Right cardiac atrium (tissue), 5 donors: Measurements from ENCODE around the gene ABI3BP. TPM values are rescaled to one million over a fixed set of nuclear protein-coding genes. Genes with fewer than 3 reads are reported as not detected.

Source experiments
- ATAC-seq, 2 donors: fragments of 200-7000 bp; cut with Tn5 transposase; one replicate each; pipeline versions ENCODE4 v1.8.0 to v1.9.1; 2020; ENCODE audit warnings: moderate library complexity in 2 of 2, mild to moderate bottlenecking in 1 of 2
- DNase-seq, 3 donors: peaks; one replicate each; pipeline ENCODE4 v3.0.0-alpha.2; 2020
- H3K27ac ChIP-seq: one replicate; pipeline ENCODE4 v1.5.1; 2013; ENCODE audit warnings: mild to moderate bottlenecking, low read length, control low read depth, moderate library complexity
- H3K27me3 ChIP-seq: one replicate; pipeline ENCODE4 v1.6.1; 2013; ENCODE audit not compliant: control insufficient read depth, insufficient read depth
- H3K4me1 ChIP-seq: one replicate; pipeline ENCODE4 v1.6.1; 2013; ENCODE audit warnings: low read length; ENCODE audit not compliant: control insufficient read depth, insufficient read depth
- H3K4me3 ChIP-seq: one replicate; pipeline ENCODE4 v1.5.1; 2013; ENCODE audit warnings: low read length, control low read depth
- H3K9me3 ChIP-seq: one replicate; pipeline ENCODE4 v1.6.1; 2013; ENCODE audit warnings: low read length; ENCODE audit not compliant: control insufficient read depth
- WGBS: extraction: QIAGEN DNeasy Blood & Tissue Kit; methylation state at CpG from one replicate; pipeline ENCODE4 v1.1.7; 2013; 5-methylcytosine and 5-hydroxymethylcytosine counted together
- intact Hi-C, 4 donors: fragments of 100-400 bp; cut with DNase I; formaldehyde crosslinking; loops; one replicate each; pipeline versions ENCODE4 v1.11.0 to v1.14.0; 2022 to 2023
- polyA plus RNA-seq: library from polyadenylated mRNA; stranded (reverse); fragments of 200-250 nt; gene quantifications from one replicate; pipeline ENCODE4 v1.2.3, GENCODE V29; 2013
- total RNA-seq, 4 donors: library from RNA; stranded (reverse); fragmentation: NEBNext Ultra II Directional; extraction: Animal tissue kit (Norgen Biotek cat#: 25700); gene quantifications; one replicate each; pipeline ENCODE4 v1.2.1, GENCODE V29; 2021
- donor health status: healthy with polysubstance abuse.
- donor health status: DM: no; HTN: yes; CAD: no.
- donor health status: DM: no; HTN: no; CAD: no.
- donor health status: DM: no; HTN: yes; CAD: no; lungs with severe emphysema.
- donor health status: DM: yes; HTN: yes; CAD: no.

The ABI3BP gene
- total and polyA plus RNA-seq, 5 donors = 14.5 to 69.5 (median 49.7) TPM

DNA sequence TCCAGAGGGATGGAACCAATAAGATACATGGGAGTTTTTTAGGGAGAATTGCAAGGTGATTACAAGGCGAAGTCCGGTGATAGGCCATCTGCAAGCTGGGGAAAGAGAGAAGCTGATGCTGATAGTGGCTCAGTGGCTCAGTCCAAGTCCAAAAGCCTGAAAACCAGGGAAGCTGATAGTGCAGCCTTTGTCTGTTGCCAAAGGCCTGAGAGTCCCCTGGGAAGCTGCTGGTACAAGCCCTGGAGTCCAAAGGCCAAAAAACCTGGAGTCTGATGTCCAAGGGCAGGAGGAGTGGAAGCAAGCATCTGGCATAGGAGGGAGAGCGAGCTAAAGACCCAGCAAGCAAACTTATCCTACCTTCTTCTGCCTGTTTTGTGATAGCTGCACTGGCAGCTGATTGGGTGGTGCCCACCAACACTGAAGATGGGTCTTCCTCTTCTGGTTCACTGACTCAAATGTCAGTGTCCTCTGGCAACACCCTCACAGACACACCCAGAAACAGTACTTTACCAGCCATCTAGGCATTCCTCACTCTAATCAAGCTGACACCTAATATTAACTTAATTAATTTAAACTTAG lies 267.2 kb downstream of the ABI3BP start:
- DNase-seq (no peak), ATAC-seq (no peak)
- Histone ChIP-seq H3K27ac (no peak overlapping the region), H3K27me3 (no peaks in the 10 kb centered on the region), H3K9me3 (no peaks in the 10 kb centered on the region), H3K4me1 (no peaks in the 10 kb centered on the region), H3K4me3 (no peak overlapping the region)
- intact Hi-C loops = no loop called here
- WGBS = 87% methylated on average over 3 of the region's 3 CpGs

DNA sequence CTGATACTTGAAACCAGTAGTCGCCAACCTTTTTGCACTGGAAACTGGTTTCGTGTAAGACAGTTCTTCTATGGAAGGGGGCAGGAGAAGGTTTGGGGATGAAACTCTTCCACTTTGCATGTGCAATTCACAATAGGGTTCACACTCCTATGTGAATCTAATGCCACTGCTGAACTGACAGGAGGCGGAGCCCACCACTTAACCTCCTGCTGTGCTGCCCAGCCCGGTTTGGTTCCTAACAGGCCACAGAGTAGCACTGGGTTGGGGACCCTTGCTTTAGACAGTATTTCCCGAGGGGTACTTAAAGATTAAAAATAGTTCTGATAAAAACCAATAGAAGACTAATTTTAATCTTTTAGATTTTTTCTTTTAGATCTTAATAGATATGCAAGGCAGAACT lies 272.8 kb downstream of the ABI3BP start:
- Histone ChIP-seq H3K27ac (no peak overlapping the region), H3K4me1 (peaks cover 5% of the 10 kb centered on the region), H3K27me3 (no peaks in the 10 kb centered on the region), H3K4me3 (no peak overlapping the region), H3K9me3 (no peaks in the 10 kb centered on the region)
- ATAC-seq (no peak), DNase-seq (no peak)
- WGBS = 73% methylated on average over 5 of the region's 5 CpGs
- intact Hi-C loops = no loop called here

DNA sequence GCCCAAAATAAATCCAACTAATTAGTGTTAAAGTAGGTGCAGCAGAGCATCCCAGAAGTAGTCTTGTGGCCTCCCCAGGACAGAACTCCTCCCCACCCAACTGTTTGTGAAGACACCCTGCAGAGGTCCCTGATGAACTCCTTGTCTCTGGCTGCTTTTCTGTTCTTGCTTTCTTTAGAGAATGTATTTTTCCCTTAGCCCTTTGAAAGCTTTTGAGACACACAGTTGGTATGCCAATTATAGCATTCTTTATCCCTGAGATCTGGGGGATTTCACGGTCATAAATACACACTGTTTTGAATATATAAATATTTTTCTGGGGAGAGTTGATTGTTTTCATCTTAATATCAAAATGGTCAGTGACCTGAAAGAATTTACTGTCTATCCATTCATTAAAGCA lies 274.1 kb downstream of the ABI3BP start:
- H3K27me3 ChIP-seq = no peaks in the 10 kb centered on the region
- no peak for DNase-seq
- WGBS = 44% methylated on average over 1 of the region's 1 CpG
- H3K27ac ChIP-seq = no peak overlapping the region
- intact Hi-C loops = no loop called here
- no peak overlapping the region for H3K4me3 ChIP-seq
- no peaks in the 10 kb centered on the region for H3K9me3 ChIP-seq
- H3K4me1 ChIP-seq = peaks cover 6% of the 10 kb centered on the region
- no peak for ATAC-seq

DNA sequence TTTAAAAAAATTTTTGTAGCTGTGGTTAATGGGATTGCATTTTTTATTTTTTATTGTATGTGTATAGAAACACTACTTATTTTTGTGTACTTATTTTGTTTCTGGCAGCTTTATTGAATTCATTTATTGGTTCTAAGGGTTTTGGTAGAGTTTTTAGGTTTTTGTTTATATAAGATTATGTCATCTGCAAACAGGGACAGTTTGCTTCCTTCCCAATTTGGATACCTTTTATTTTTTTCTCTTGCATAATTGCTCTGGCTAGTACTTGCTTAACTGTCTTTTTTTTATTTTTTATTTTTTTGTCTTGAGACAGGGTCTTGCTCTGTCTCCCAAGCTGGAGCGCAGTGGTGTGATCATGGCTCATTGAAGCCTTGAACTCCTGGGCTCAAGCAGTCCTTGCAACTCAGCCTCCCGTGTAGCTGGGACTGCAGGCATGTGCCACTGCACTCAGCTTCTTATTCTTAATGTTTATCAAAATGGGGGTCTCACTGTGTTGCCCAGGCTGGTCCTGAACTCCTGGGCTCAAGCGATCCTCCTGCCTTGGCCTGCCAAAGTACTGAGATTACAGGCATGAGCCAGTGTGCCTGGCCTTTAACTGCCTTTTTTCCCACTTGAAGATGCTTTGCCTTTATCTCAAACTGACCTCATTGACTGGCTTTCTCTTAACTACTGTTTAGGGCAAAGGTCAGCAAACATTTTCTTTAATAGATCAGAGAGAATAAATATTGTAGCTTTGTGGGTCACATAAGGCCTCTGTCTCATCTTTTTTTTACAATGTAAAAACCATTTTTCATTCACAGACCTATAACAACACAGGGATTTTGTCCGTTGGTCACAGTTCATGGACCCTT lies 275.4 kb downstream of the ABI3BP start:
- no peak overlapping the region for H3K27ac ChIP-seq
- WGBS = 88% methylated on average over 4 of the region's 4 CpGs
- H3K4me3 ChIP-seq = no peak overlapping the region
- H3K9me3 ChIP-seq = no peaks in the 10 kb centered on the region
- H3K4me1 ChIP-seq = peaks cover 9% of the 10 kb centered on the region
- H3K27me3 ChIP-seq = no peaks in the 10 kb centered on the region
- ATAC-seq (no peak), DNase-seq (no peak)
- intact Hi-C loops = no loop called here

DNA sequence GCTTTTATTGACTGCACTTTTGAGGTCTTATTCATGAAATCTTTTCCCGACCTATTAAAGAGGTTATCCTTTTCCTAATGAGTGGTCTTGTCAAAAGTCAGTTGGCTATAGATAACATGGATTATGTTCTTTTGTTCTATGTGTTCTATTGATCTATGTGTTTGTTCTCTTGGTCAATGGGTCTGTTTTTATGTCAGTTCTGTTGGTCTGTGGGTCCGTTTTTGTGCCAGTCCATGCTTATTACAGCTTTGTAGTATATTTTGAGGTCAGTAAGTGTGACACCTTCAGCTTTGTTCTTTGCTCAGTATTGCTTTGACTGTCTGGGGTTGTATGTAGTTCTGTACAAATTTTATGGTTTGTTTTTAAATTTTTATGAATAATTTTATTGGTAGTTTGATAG lies 276.2 kb downstream of the ABI3BP start:
- DNase-seq (no peak), ATAC-seq (no peak)
- Histone ChIP-seq H3K9me3 (no peaks in the 10 kb centered on the region), H3K27ac (no peak overlapping the region), H3K4me1 (peaks cover 9% of the 10 kb centered on the region), H3K27me3 (no peaks in the 10 kb centered on the region), H3K4me3 (no peak overlapping the region)
- WGBS = 78% methylated on average over 2 of the region's 2 CpGs
- intact Hi-C loops = no loop called here

DNA sequence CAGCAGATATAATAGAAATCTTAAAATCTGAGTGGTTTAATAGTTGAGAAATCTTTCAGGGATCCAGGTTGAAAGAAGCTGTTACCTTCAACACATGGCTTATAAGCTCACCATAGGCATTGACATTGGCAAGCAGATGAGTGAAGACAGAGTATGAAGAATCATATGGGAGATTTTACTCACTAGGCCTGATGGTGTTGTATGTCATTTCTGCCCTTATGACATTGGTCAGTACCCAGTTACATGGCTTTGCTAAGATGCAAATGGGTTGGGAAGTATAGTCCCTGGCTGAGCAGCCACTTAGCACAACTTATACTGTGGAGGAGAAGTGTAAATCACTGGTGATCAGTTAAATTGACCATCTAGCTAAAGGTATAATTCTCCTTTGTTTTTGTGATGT lies 278.0 kb downstream of the ABI3BP start:
- ATAC-seq = no peak
- DNase-seq = no peak
- no peaks in the 10 kb centered on the region for H3K9me3 ChIP-seq
- no peaks in the 10 kb centered on the region for H3K27me3 ChIP-seq
- intact Hi-C loops = no loop called here
- no peak overlapping the region for H3K27ac ChIP-seq
- H3K4me3 ChIP-seq = no peak overlapping the region
- peaks cover 9% of the 10 kb centered on the region for H3K4me1 ChIP-seq

DNA sequence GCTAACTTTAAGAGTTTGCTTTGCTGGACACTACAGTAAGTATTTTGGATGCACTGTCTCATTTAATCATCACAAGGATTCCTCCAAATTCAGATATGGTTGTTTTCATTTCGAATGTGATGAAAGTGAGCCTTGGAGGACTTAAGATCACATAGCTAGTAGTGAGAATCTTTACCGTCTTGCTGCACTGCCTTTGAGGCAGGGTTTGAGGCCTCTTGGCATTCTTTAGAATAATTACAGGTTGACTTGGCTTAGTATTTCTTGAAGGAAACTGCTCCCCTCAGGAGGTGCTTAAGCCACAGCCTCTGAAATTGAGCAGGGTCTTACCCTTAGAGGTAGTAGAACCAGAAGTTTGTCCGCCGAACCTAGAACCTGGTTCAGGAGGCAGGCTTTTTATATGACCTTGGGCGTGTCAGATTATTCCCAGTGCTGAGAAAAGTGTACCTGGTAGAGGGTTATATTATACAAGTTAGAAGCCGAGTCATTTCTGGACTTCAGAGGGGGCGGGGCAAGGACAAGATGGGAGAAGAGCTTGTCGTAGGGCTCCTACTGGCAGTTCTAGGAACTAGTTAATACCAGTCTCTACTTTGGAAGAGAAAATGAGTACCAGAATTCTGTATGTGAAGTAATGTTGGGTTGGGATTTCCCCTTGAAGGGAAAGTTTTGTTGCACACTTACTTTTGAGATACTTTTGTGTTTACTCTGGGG lies 282.8 kb downstream of the ABI3BP start:
- intact Hi-C loops = no loop called here
- Histone ChIP-seq H3K4me1 (peaks cover 5% of the 10 kb centered on the region), H3K27ac (peak overlapping the region; percentile 81), H3K4me3 (peak overlapping the region; percentile 80), H3K27me3 (peaks cover 2% of the 10 kb centered on the region), H3K9me3 (no peaks in the 10 kb centered on the region)
- DNase-seq (peak in 2 of 3 donors; percentile 37 to 63), ATAC-seq (no peak)
- 29% methylated on average over 8 of the region's 8 CpGs for WGBS

DNA sequence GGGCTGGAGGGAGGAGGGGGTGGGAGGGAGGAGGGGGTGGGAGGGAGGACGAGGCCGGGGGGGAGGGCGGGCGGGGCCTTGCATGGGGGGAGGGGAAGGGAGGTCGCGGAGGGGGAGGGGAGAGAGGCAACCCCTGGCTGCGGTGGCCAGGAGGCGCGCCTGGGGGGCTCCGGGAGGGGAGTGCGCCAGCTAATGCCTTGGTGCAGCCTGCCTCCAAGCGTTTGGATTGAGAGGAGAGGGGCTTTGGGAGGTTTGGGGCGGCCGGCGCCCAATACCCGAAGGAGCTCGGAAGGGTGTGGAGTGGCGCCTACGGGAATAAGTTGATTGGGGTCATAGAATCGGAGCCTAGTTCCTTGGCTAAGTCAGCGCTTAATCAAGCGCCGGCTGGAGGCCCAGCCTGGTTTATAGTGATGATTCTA lies 283.4 kb downstream of the ABI3BP start:
- Histone ChIP-seq H3K4me3 (peak overlapping the region; percentile 80), H3K27me3 (peaks cover 2% of the 10 kb centered on the region), H3K9me3 (no peaks in the 10 kb centered on the region), H3K27ac (peak overlapping the region; percentile 94), H3K4me1 (peaks cover 5% of the 10 kb centered on the region)
- under 1% methylated on average over 20 of the region's 23 CpGs for WGBS
- ATAC-seq (peak; percentile 15 to 59), DNase-seq (peak; percentile 39 to 79 (median 77))
- intact Hi-C loops = no loop called here

DNA sequence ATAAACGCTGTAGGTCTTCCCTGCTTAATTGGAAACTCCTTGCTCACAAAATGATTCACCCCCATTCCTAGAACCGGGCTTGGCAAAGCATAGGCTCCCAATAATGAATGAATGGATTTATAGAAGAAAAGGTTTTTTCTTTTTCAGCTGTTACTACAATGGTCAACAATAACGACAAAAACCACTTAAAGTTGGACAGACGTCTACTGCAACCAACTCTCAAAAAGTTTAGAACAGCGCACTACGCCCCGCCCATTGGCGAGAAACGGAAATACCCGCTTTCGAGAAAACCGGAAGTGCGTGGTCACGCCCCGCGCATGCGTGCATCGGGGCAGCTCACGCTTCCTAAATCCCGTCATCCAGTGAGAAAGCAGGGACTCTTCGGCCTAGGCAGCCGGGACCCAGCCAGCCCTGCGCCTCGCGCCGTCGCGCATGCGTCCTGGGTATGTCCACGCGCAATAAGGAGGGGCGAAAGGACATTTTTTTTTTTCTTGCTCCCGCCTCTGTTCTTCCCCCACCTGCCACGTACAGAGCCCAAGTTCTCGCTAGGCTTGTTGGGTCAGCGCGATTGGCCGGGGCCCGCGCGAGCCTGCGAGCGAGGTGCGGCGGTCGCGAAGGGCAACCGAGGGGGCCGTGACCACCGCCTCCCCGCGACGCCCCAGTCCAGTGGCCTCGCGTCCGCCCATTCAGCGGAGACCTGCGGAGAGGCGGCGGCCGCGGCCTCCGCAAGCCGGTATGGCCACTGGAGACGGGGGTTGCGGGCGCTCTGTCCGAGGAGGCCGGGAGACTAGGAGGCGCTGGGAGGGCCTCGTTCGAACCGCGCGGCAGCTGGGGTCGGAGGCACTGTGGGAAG lies 284.0 kb downstream of the ABI3BP start, which contains the start of gene TFG:
Gene TFG, plus strand, starts transcription at position 506 of the 853 bp plus-strand sequence. CDS start 4,192 bp downstream, outside the sequence.
- Histone ChIP-seq H3K4me1 (peaks cover 5% of the 10 kb centered on the region), H3K27ac (peak within 1 kb of the TSS; percentile 94), H3K4me3 (peak within 1 kb of the TSS; percentile 80), H3K9me3 (no peaks in the 10 kb centered on the region), H3K27me3 (peaks cover 2% of the 10 kb centered on the region)
- under 1% methylated on average over 76 of the region's 76 CpGs for WGBS
- intact Hi-C loops = no loop called here
- ATAC-seq = peak; percentile 98 to 99
- DNase-seq = peak; percentile 99 to 100 (median 99)

DNA sequence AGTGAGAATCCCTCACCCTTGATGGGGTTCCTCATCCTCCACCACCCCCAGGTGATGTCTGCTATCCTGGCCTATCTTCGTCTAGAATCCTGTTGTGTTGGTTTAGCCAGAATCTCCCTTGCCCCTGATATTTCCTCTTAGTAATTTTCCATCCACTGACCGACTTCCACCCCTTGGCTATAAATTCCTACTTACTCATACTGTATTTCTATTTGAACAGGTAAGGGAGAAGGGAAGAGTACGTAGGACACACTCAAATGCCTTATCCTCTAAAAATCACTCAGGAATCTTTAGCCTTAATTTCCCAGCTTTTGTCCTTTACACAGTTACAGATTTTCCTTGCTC lies 284.6 kb downstream of the ABI3BP start:
- WGBS = 91% methylated on average over 3 of the region's 3 CpGs
- Histone ChIP-seq H3K27me3 (peaks cover 2% of the 10 kb centered on the region), H3K4me1 (no peaks in the 10 kb centered on the region), H3K4me3 (peak overlapping the region; percentile 56), H3K9me3 (no peaks in the 10 kb centered on the region), H3K27ac (peak overlapping the region; percentile 34)
- no peak for ATAC-seq
- no peak for DNase-seq
- intact Hi-C loops = no loop called here
